H1 (cell line): ENCODE results near the gene SLC44A1. TPM values are rescaled to one million over a fixed set of nuclear protein-coding genes. Genes with fewer than 3 reads are reported as not detected.

Experiments
- CBX5 ChIP-seq: fragments of 300-800, 300-1000 bp; sonication (generic); IDR thresholded peaks from 2 replicates; pipeline ENCODE4 v1.7.1; 2016; ENCODE audit warnings: antibody characterized with exemption, low read length, low read depth
- CHD2 ChIP-seq: IDR thresholded peaks from 2 replicates; pipeline ENCODE4 v1.6.1; 2012; ENCODE audit warnings: low read length, improper control_type of control experiment
- CHD7 ChIP-seq: fragments of 300-600 bp; sonication (generic); IDR thresholded peaks from 2 replicates; pipeline ENCODE4 v1.7.1; 2012; ENCODE audit warnings: low read length, moderate library complexity, mild to moderate bottlenecking, inconsistent platforms; ENCODE audit not compliant: insufficient replicate concordance
- polyA plus RNA-seq, 7 experiments: library from polyadenylated mRNA; depleted of rRNA in 3 of 7; stranded (reverse) in 5 of 7; unstranded in 2 of 7; fragments of >200 nt in 5 of 7; fragments of 200-250 nt in 2 of 7; gene quantifications; 1 replicate in 5 of 7; 2 replicates in 1 of 7; 4 replicates in 1 of 7; pipeline versions ENCODE4 v1.2.1 to v1.2.3, GENCODE V29; 2011 to 2013; ENCODE audit warnings: missing spikeins in 2 of 7, mixed read lengths in 2 of 7
- total RNA-seq: library from RNA; stranded (reverse); fragmentation: NEBNext Ultra II Directional; extraction: Animal tissue kit (Norgen Biotek cat#: 25700); gene quantifications from 2 replicates; pipeline ENCODE4 v1.2.1, GENCODE V29; 2021

The SLC44A1 gene
- total and polyA plus RNA-seq, 2 of the 8 experiments (the other 6 are each of a cell fraction or from before 2014, with no cell fraction given), result 30.5 to 71.2 TPM

- TF ChIP-seq CHD7 (no peak), CBX5 (no peak), CHD2 (no peak)
Measured at GRCh38 chr9:105311306-105311705, 66.9 kb downstream of the SLC44A1 start (continued).
